ENCODE results near the gene PROCR.

PROCR gene

DNA sequence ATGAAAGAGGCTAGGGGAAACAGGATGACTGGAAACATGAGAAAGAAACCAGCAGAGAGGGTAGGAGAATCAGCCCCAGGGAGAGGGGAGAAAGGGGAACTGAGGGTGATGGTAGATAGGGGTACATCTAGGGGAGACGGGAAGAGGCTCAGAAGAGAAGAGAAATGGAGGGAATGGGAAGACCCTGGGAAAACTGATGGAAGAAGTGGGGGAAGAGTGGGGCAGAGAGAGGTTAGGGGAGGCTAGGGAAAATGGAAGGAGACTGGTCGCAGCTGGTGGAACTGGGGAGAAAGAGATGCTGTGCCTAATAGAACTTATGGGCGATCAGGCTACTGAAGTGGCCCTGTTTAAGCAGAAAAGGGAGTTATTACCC lies 548 bp downstream of the PROCR start:
- H3K27ac ChIP-seq = peak overlapping the region; percentile 69 to 76
- no peak for DNase-seq
- TF ChIP-seq, protein P1, sequence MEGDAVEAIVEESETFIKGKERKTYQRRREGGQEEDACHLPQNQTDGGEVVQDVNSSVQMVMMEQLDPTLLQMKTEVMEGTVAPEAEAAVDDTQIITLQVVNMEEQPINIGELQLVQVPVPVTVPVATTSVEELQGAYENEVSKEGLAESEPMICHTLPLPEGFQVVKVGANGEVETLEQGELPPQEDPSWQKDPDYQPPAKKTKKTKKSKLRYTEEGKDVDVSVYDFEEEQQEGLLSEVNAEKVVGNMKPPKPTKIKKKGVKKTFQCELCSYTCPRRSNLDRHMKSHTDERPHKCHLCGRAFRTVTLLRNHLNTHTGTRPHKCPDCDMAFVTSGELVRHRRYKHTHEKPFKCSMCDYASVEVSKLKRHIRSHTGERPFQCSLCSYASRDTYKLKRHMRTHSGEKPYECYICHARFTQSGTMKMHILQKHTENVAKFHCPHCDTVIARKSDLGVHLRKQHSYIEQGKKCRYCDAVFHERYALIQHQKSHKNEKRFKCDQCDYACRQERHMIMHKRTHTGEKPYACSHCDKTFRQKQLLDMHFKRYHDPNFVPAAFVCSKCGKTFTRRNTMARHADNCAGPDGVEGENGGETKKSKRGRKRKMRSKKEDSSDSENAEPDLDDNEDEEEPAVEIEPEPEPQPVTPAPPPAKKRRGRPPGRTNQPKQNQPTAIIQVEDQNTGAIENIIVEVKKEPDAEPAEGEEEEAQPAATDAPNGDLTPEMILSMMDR (IDR thresholded peaks at IDR 0.05) = no peak
- no peaks in the 10 kb centered on the region for H3K9me3 ChIP-seq
- no peaks in the 10 kb centered on the region for H3K27me3 ChIP-seq
- peaks cover 0 to 18% (median 9%) of the 10 kb centered on the region in 4 donors for H3K4me1 ChIP-seq
- H3K4me3 ChIP-seq = peak overlapping the region; percentile 38 to 48
- intact Hi-C loops (cut with DNase I; ENCODE audit: low total_unique reads) = no loop called here
- H3K36me3 ChIP-seq = peaks cover 5 to 13% (median 12%) of the 10 kb centered on the region in 3 donors

DNA sequence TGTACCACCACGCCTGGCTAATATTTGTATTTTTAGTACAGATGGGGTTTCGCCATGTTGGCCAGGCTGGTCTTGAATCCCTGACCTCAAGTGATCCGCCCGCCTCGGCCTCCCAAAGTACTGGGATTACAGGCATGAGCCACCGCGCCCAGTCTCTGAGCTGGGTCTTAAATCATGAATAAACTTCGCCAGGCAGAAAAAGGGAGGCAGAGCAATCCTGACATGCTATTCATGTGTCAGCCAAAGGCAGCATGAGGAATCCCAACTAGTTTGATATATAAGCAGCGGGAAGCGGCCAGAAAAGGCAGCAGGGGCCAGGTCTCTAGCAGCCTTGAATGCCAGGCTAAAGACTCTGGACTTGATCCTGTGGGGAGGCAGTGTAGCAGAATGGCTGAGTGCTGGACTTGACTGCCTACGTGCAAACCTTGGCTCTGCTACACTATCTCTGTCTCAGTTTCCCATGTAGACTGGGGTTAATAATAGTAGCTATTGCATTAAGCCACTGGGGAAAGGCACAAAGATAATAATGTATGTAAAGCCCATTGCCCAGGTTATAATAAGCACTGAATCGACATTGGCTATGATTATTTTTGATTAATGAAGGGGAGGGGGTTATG lies 1.8 kb downstream of the PROCR start:
- Histone ChIP-seq H3K9me3 (no peaks in the 10 kb centered on the region), H3K4me1 (peaks cover 0 to 18% (median 9%) of the 10 kb centered on the region in 4 donors), H3K36me3 (peaks cover 5 to 13% (median 12%) of the 10 kb centered on the region in 3 donors), H3K27me3 (no peaks in the 10 kb centered on the region), H3K4me3 (no peak overlapping the region), H3K27ac (no peak overlapping the region)
- DNase-seq = no peak
- intact Hi-C loops (cut with DNase I; ENCODE audit: low total_unique reads) = no loop called here
- TF ChIP-seq, protein P1 (IDR thresholded peaks at IDR 0.05) = no peak

DNA sequence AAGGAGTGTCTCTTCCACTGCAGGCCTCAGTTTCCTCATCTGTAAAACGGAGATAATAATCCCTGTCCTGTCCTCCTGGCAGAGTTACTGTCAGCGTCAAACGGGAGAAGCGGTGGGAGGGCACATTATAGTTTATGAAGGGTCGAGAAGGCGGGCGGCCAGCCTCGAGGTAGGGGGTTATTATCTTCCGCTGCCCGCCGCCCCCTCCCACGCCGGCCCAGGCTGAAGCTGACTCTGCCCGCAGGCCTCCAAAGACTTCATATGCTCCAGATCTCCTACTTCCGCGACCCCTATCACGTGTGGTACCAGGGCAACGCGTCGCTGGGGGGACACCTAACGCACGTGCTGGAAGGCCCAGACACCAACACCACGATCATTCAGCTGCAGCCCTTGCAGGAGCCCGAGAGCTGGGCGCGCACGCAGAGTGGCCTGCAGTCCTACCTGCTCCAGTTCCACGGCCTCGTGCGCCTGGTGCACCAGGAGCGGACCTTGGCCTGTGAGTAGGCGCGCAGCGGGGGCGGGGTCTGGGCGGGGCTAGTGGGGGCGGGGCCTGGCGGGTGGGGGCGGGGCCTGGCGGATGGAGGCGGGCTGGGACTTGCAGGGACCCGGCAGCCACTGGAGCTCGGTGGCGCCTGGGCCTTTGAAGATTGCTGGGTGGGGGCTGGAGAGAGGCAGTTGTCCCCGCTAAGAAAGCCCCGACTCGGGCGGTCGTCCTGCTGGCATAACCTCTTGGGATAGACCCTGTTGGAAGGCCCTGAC lies 2.8 kb downstream of the PROCR start:
- DNase-seq = no peak
- intact Hi-C loops (cut with DNase I; ENCODE audit: low total_unique reads) = no loop called here
- Histone ChIP-seq H3K4me3 (no peak overlapping the region), H3K4me1 (peaks cover 0 to 18% (median 9%) of the 10 kb centered on the region in 4 donors), H3K27ac (no peak overlapping the region), H3K36me3 (peaks cover 5 to 13% (median 12%) of the 10 kb centered on the region in 3 donors), H3K9me3 (no peaks in the 10 kb centered on the region), H3K27me3 (no peaks in the 10 kb centered on the region)
- TF ChIP-seq, protein P1 (IDR thresholded peaks at IDR 0.05) = no peak

DNA sequence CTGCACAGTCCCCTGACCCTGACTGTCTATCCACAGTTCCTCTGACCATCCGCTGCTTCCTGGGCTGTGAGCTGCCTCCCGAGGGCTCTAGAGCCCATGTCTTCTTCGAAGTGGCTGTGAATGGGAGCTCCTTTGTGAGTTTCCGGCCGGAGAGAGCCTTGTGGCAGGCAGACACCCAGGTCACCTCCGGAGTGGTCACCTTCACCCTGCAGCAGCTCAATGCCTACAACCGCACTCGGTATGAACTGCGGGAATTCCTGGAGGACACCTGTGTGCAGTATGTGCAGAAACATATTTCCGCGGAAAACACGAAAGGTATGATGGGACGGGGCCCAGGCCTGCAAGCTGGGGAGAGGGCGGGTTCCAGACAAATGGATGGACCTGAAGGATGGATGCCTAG lies 4.3 kb downstream of the PROCR start:
- peaks cover 0 to 18% (median 9%) of the 10 kb centered on the region in 4 donors for H3K4me1 ChIP-seq
- no peak for DNase-seq
- intact Hi-C loops (cut with DNase I; ENCODE audit: low total_unique reads) = no loop called here
- H3K9me3 ChIP-seq = no peaks in the 10 kb centered on the region
- H3K4me3 ChIP-seq = no peak overlapping the region
- peaks cover 5 to 13% (median 12%) of the 10 kb centered on the region in 3 donors for H3K36me3 ChIP-seq
- H3K27me3 ChIP-seq = no peaks in the 10 kb centered on the region
- TF ChIP-seq, protein P1 (IDR thresholded peaks at IDR 0.05) = no peak
- no peak overlapping the region for H3K27ac ChIP-seq

DNA sequence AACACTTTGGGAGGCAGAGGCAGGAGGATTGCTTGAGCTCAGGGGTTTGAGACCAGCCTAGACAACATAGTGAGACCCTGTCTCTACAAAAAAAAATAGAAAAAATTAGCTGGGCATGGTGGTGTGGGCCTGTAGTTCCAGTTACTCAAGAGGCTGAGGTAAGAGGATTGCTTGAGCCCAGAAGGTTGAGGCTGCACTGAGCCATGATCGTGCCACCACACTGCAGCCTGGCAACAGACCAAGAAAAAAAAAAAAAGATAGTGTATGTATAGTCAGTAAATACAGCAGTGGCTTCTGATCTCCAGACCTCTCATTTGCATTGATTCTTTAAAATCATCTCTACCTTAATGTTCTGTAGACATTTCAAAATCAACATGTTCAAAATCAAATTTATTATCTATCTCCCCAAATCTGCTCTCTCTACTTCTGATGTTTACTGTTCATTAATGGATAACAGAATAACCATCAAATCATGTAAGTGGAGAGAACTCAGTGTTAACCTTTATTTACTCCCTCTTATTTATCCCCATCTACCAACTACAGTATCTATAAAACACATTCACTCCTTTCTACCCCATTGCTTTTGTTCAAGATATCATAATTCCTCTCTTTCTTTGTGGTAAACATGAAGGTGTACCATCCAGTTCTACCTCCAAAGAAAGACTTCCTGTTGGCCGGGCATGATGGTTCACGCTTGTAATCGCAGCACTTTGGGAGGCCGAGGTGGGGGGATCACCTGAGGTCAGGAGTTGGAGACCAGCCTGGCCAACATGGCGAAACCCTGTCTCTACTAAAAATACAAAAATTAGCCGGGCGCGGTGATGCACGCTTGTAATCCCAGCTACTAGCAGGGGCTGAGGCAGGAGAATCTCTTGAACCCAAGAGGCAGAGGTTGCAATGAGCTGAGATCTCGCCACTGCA lies 7.7 kb downstream of the PROCR start:
- H3K27me3 ChIP-seq = no peaks in the 10 kb centered on the region
- TF ChIP-seq, protein P1 (IDR thresholded peaks at IDR 0.05) = no peak
- H3K9me3 ChIP-seq = no peaks in the 10 kb centered on the region
- H3K36me3 ChIP-seq = peaks cover 5 to 16% (median 13%) of the 10 kb centered on the region in 3 donors
- no peak overlapping the region for H3K27ac ChIP-seq
- H3K4me1 ChIP-seq = peaks cover 0 to 2% (median 0%) of the 10 kb centered on the region in 4 donors
- intact Hi-C loops (cut with DNase I; ENCODE audit: low total_unique reads) = no loop called here
- no peak overlapping the region for H3K4me3 ChIP-seq
- no peak for DNase-seq

Data from tibial artery (tissue), 4 donors.